ENCODE measurements around the gene HDAC9.

DNA sequence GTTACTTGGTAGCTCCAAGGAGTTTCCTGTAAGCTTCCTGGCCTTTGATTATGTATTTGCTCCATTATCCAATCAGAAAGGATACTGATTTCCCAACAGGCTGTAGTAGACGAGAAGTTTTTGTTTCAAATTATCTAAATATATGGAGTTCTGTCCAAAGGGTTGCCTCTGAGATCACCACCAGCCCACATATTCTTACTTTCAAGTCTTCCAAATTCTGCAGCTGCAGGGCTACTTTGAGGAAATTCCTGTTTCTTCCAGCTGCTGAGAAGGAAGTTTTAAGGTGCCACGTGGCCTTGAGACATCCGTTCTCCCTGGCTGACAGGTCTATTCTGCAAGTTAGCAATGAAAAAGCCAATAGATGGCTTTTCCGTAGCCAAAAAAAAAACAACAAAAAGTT is 335.9 kb downstream of the HDAC9 start:
- no peak for TF ChIP-seq POLR2AphosphoS5 (IDR thresholded peaks at IDR 0.05)
- TF ChIP-seq POLR2A (IDR thresholded peaks at IDR 0.05), result no peak
- TF ChIP-seq, protein P1, sequence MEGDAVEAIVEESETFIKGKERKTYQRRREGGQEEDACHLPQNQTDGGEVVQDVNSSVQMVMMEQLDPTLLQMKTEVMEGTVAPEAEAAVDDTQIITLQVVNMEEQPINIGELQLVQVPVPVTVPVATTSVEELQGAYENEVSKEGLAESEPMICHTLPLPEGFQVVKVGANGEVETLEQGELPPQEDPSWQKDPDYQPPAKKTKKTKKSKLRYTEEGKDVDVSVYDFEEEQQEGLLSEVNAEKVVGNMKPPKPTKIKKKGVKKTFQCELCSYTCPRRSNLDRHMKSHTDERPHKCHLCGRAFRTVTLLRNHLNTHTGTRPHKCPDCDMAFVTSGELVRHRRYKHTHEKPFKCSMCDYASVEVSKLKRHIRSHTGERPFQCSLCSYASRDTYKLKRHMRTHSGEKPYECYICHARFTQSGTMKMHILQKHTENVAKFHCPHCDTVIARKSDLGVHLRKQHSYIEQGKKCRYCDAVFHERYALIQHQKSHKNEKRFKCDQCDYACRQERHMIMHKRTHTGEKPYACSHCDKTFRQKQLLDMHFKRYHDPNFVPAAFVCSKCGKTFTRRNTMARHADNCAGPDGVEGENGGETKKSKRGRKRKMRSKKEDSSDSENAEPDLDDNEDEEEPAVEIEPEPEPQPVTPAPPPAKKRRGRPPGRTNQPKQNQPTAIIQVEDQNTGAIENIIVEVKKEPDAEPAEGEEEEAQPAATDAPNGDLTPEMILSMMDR (IDR thresholded peaks at IDR 0.05), result no peak
- TF ChIP-seq EP300 (IDR thresholded peaks at IDR 0.05), result no peak

Measured in gastroesophageal sphincter (tissue), 3 donors.